ENCODE data around the gene PDSS2. TPM values are rescaled to one million over a fixed set of nuclear protein-coding genes. Genes with fewer than 3 reads are reported as not detected.

The PDSS2 gene
- total and polyA plus RNA-seq, 9 of the 15 experiments (the other 6 are each of a cell fraction or from before 2014, with no cell fraction given), result 5.8 to 21.1 (median 12.0) TPM

GRCh38 chr6:107122748-107123147, 336.6 kb downstream of the PDSS2 start (continued):
- TF ChIP-seq KAT2B (IDR thresholded peaks at IDR 0.05; ENCODE audit: low read depth, low read length) (no peak), ATF2 (CRISPR knock-in tag; IDR thresholded peaks at IDR 0.05) (no peak), HSF4 (CRISPR knock-in tag; IDR thresholded peaks at IDR 0.05; ENCODE audit: borderline replicate concordance) (no peak), BDP1 (IDR thresholded peaks at IDR 0.05; ENCODE audit: insufficient read depth, insufficient read length) (no peak), KAT8 (IDR thresholded peaks at IDR 0.05; ENCODE audit: low read depth) (no peak), ZNF12 (CRISPR knock-in tag; IDR thresholded peaks at IDR 0.05) (no peak), DIDO1 (tag; IDR thresholded peaks at IDR 0.05; ENCODE audit: low read depth) (no peak), GABPB1 (CRISPR knock-in tag; IDR thresholded peaks at IDR 0.05) (no peak)

GRCh38 chr6:107121964-107122495, 337.3 kb downstream of the PDSS2 start:
- Histone ChIP-seq H3K4me2 (ENCODE audit: insufficient read depth, low read length) (no peak overlapping the region), H3K9me1 (ENCODE audit: control insufficient read depth, insufficient read depth, low read length) (no peaks in the 10 kb centered on the region), H3K4me3 (no peak overlapping the region), H3K4me1 (replicated peaks in 1 of 2; ENCODE audit: control insufficient read depth in 2 of 2, insufficient read depth in 2 of 2, low read length in 2 of 2) (peaks cover 8 to 9% of the 10 kb centered on the region in 2 experiments; a peak in 3 of 5 replicates), H2AFZ (ENCODE audit: low read depth, low read length) (0 out of 2 replicates have a peak overlapping the region, but pooled peaks have one; percentile 34), H3K9ac (ENCODE audit: insufficient read depth in 1 of 2, low read depth in 2 of 2, low read length in 2 of 2) (no peak overlapping the region; a peak in 1 of 4 replicates), H4K20me1 (replicated peaks; ENCODE audit: control insufficient read depth, insufficient read depth, low read length) (no peaks in the 10 kb centered on the region), H3K9me3 (replicated peaks; ENCODE audit: control insufficient read depth, insufficient read depth, low read depth, low read length) (no peaks in the 10 kb centered on the region), H3K36me3 (ENCODE audit: control insufficient read depth, insufficient read depth, low read length) (no peaks in the 10 kb centered on the region), H3K27me3 (ENCODE audit: control insufficient read depth in 2 of 2, insufficient read depth in 2 of 2, low read length in 2 of 2) (no peaks in the 10 kb centered on the region), H3K79me2 (ENCODE audit: control insufficient read depth, insufficient read depth, low read length) (no peaks in the 10 kb centered on the region), H3K27ac (ENCODE audit: extremely low read depth, low read depth, low read length) (no peak overlapping the region)
- ChIA-PET POLR2A (interaction anchor here (0.7 kb wide), 1 partner anchor 48 kb away, joined by 3 read pairs; no protein-coding TSS in a partner anchor), CTCF (ENCODE audit: low intra/inter-chr PET ratio) (no interaction called here)
- DNase-seq (ENCODE audit: extremely low read depth in 1 of 4, low spot score in 3 of 4), result no peak
- BruUV-seq (replicated peaks), result no TSS peak
- 64% methylated on average over 8 of the region's 8 CpGs for WGBS (ENCODE audit: insufficient coverage, low coverage, missing lambda C conversion rate)
- in situ Hi-C loops (cut with MboI) (no loop called here), intact Hi-C loops (cut with micrococcal nuclease) (no loop called here)
- no peak for FAIRE-seq
- peak; percentile 61; the same call in 2 of the 3 replicates for ATAC-seq
- TF ChIP-seq ZBTB11 (CRISPR knock-in tag; IDR thresholded peaks at IDR 0.05) (no peak), ZEB2 (IDR thresholded peaks at IDR 0.05) (peak; percentile 49; the same call in 1 of the 2 replicates), POLR3G (IDR thresholded peaks at IDR 0.05; ENCODE audit: extremely low read depth, insufficient read length, insufficient replicate concordance) (no peak), SP2 (IDR thresholded peaks at IDR 0.05; ENCODE audit: extremely low read depth, low read depth, low read length, poor library complexity, severe bottlenecking) (no peak)
